GM19463 (cell line): ENCODE data around the gene HOXB4.

Source experiments
- ATAC-seq: cut with Tn5 transposase; IDR thresholded peaks from one replicate; pipeline ENCODE4 v1.9.1; 2021; ENCODE audit warnings: mild to moderate bottlenecking, moderate library complexity; ENCODE audit not compliant: unreplicated experiment

Gene HOXB4

DNA sequence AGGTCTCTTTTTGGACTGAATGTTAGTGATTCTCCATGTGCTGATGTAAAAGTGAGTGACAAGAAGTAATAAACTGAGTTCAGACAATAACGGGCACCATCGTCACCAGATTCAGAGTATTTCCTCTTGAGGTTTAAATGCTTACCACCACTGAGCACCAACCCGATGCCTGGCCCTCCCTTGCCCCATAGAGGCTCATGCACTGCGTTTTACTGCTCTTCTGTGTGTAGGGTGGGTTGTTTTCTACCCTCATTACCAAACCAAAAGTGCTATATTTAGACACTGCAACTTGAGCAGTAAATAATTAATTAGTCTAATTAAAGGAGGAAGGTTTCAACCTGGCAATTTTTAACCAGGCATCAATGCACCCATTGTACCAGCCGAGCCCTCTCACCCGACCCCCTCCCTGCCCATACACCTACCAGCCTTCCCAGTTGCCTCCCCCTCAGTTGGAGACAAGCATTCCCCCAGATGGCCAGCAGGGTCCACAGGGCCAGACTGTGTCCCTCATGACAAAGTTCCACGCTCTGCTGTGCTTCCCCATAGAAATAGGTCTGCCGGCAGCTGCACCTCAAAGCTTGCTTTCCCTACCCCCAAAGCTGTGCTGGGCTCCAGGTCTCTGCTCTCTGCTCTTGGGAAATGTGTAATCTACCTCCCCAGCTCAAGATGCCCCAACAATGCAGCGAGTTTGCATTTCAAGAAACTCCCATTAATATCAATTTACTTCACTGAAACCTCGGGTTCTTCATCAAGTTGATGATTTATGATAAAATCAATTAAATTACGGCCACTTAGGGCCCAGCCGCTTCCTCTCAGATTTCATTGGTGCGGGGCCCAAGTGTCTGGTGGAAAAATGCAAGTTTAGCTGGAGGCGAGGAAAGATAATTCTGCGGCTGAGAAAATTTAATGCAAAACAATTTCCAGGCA lies 16.0 kb downstream of the HOXB4 start:
- ATAC-seq = peak; percentile 84

DNA sequence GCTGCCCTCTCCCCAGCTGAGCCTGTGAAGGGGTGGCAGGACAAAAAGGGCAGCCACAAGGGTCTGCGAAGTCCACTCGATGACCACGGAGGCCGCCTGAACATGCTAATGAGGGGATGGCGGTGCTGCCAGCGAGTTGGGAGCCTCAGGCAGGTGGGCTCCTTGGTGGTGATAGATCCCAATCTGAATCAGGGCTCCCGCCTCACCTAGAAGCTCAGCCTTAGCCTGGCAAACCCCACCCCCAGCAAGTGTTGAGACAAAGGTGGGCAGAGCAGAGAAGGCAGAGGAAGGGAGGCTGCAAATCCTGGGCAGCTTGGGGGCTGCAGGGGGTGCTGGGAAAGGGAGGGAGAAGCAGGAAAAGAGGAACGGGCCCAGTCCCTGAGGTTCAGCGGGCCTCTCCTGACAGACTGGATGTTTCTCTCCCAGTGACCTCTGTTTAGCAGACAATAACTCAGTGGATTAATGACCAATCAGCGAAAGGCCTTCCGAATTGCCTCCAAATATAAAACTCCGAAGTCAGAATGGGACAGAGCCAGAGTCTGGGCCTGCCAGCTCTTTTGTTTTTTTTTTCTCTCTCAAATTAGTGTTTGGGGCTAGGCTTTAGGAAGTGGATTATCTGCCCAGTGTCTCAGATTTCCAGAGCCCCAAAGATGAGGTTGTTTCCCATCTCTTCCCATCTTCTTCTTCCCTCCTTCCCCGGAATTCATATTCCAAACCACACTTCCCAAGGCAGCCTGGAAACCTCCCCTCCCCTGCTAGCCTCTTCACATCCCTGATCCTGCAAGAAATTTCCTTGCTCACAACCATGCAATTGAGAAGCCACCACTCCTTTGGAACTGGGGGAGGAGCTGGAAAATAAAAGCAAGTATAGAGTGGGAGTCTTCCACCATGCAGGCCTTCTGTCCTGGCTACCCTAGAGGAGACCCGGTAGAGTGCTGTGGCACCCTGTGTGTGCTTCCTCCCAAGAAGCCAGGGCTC lies 18.0 kb downstream of the HOXB4 start:
- ATAC-seq = no peak

DNA sequence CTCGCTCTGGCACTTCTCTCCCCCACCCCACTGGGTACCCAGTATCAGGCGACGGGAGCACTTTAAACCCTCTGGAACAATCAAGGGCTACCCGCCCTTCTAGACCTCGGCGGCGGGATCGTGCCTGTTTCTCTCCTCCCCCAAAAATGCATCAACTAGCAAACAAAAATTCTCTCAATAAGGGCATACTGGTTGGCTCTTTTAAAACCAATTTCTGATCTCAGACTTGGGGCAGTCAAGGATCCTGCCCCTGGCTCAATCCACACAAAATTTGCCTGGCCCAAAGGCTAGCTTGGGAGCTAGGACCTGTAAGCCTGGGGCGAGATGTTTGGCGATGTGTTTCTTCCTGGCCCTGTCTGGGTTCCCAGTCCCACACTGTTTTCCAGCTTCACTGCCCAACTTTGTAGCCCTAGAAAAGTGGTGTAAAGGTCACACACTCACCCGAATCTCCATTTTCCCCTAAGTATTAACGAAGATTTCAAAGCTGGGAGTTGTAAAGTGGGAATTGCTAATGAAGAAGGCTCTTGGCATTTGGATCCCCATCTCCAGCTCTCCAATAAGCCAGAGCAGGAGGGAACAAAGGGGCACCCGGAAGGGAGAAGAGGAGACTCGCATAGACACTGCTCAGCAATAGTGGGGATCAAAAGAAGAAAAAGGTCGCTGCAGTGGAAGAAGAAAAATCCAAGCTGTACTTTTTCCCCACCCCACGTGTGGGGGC lies 18.9 kb downstream of the HOXB4 start:
- no peak for ATAC-seq

- no peak for ATAC-seq
These were observed 19.4 kb downstream of the HOXB4 start for GRCh38 chr17:48558831-48559121.

GRCh38 chr17:48558057-48558830 lies 19.9 kb downstream of the HOXB4 start:
- ATAC-seq = no peak

GRCh38 chr17:48556576-48557401 lies 21.4 kb downstream of the HOXB4 start:
- no peak for ATAC-seq

GRCh38 chr17:48556229-48556575 lies 21.9 kb downstream of the HOXB4 start:
- ATAC-seq = no peak

DNA sequence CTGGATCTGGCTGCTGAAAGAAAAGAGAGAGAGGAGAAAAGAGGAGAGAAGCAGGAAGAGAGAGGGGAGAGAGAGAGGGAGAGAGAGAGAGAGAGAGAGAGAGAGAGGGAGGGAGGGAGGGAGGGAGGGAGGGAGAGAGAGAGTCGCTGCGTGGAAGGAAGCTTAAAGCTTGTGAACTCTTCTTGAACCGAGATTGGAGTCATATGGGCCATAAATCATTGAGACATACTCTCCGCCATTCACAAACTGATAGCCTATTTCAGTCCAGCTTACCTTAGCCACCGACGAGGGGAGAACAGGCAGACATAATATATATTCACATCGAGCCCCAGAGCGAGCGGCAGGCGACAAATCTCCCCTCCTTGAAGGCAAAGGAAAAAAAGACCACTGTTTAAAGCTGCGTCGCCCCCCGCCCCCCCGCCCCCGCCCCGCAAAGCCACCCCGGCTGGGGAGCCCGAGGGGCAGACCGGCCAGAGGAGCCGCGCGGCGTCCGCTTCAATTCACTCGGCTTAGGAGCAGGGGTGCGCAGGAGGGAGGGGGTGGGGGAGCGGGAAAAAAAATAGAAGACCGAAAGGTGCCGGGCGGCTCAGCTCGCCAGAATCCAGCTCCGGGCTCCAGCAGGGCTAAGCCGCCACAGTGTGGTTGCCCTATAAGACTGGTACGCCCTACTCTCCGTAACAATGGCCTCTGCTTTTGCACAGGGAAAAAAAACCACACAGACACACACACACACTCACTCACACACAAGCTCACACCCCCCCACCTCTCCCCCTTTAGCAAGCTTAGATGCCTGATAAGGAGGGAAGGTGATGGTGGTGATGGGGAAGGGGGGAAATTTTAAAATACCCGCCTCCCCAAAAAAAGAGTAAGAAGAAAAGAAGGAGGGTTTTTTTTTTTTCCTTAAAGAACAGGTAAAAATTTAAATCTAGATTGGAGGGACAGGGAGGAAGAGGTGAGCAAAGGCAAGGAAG lies 22.6 kb downstream of the HOXB4 start:
- ATAC-seq = no peak

DNA sequence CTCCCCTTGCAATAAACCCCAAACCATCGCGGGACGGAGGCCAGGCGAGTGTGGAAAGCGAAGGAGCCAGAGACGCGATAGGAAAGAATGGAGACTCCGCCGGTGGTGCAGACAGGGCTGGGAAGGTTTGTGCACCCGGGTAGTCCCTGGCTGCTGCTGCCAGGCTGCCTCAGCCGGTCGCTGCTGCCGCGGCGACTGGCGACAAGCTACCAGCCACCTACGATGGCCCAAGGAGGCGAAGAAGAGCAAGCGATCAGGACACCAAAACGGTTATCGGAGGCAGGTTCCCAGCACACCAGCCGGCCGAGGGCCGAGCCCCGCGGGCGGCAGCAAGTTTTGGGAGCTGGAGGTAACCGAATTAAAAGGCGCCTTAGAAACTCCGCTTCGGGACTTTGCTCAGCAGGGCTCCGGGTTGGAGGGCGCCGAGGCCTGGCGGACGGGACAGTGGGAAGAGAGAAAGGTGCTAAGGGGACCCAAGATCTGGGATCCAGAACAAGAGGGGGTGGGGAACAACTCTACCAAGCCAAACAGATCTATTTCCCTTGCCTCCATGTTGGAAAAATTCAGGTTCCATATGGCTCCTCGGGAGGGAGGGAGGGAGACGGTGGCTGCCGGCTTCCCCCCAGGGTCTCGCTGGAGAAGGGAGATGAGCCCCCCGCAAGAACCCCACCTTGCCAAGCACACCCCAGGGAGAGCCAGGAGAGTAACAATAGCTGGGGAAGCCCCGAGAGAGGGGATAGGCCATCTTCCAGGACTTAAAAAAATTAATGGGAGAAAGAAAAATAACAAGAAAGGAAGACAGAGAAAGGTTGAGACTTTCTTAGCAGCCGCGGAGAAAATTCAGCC lies 23.5 kb downstream of the HOXB4 start:
- no peak for ATAC-seq

- no peak for ATAC-seq
These were observed 24.3 kb downstream of the HOXB4 start for GRCh38 chr17:48553826-48554225.

DNA sequence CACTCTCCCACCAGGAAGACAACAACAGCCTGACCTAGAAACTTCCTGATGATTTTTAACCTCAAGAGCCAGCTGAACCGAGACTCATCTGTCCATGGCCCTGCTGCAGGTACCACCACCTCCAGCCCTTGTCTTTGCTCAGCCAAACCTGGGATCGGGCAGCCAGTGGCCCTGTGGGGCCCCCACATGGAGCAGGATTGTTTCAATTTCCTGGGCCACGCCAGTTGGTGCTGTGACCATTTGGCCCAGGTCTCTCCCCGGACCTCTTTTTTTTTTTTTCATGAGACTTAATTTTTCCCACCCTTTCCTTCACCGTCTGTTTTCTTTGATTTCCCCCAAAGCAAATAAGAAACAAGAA lies 25.0 kb downstream of the HOXB4 start:
- no peak for ATAC-seq

GRCh38 chr17:48552466-48553189 lies 25.5 kb downstream of the HOXB4 start:
- no peak for ATAC-seq

DNA sequence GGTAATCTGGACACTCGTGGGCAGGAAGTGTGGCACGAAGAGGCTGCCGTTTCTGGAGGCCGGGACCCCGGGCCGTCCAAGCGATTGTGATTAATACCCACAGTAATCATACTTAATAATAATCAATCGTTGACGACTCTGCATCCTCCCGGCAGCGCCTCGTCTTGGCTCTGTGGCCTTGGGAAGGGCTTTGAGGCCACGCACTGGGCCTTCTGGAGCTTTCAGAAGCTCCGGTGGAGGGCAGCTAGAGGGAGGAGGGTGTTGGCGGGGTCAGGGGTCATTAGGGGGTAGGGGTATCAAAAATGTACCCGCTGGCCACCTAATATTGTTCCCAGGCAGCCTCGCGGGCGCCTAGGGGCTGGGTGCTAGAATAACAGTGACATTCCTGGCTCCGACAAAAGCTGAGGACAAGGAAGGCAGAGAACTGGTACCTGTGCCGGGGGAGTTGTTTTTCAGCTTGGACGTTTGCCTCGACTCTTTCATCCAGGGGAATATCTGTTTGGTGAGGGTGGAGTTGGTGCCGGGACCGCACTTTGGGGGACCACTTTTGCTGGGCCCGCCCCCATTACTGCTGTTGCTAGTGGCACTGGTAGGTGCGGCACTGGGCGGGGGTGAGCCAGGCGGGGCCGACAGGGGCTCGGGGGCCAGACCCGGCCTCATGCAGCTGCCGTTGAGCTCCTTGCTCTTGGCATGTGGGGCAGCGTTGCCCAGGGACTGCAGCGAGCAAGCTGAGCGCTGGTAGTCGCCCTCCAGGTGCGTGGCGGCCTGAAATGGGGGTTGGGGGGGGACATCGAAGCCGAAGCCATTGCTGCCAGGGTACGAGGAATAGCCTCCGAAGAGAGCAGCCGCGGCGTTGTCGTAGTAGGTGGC lies 26.3 kb downstream of the HOXB4 start:
- no peak for ATAC-seq

DNA sequence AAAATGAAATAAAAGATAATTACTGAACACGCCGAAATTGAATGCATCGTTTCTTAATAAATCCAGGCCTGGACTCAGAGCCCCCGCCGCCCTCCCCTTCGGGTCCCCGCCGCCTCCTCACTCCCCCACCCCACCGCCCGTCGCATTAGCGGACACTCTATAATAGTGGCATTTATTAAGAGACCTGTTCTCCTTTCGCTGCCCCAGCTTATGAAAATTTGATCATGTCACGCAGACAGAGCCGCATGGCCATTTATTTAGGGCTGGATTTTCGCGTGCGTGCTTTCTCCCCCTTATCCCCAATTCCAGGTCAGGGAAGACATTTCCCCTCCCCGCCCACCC lies 27.0 kb downstream of the HOXB4 start:
- no peak for ATAC-seq

DNA sequence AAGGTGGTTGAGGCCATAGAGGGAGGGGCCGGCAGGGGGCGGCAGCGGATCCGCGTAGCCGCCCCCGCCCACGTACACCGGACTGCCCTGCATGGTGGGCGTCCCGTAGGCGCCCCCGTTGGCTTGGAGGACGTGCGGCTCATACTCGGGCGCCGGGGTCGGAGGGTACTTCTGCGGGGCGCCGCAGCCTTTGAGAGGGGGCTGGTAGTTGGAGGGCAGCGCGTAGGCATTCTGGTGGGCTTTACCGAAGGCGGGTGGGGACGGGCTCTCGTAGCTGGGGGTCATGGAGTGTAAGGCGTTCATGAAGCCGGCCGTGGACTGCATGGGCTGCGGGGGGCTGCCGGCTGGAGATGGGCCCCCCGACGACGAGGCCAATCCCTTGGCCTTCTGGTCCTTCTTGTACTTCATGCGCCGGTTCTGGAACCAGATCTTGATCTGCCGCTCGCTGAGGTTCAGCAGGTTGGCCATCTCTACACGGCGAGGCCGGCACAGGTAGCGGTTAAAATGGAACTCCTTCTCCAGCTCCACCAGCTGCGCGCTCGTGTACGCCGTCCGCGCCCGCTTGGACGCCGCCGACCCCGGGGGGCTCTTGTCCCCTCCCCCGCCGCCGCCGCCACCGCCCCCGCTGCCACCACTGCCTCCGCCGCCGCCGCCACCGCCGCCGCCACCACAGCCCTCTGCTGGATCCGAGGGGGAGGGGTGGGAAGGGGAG lies 27.5 kb downstream of the HOXB4 start:
- ATAC-seq = no peak
